HG02623 (cell line): ENCODE data around the gene KIAA0825.
"Not testable (repeated sequence)": the region's sequence is repeated elsewhere in the genome, so short reads cannot be mapped to it uniquely, and the experiment has no call there.

ENCODE experiments used
- ATAC-seq: cut with Tn5 transposase; IDR thresholded peaks from one replicate; pipeline ENCODE4 v1.9.1; 2021; ENCODE audit warnings: moderate library complexity; ENCODE audit not compliant: unreplicated experiment

Gene KIAA0825

GRCh38 chr5:94388773-94389514, 229.5 kb downstream of the KIAA0825 start:
- no peak for ATAC-seq

- ATAC-seq: no peak
Observed at GRCh38 chr5:94385767-94386166, 232.6 kb downstream of the KIAA0825 start.

GRCh38 chr5:94378062-94378461, 240.3 kb downstream of the KIAA0825 start:
- no peak for ATAC-seq

- ATAC-seq: no peak
Observed at GRCh38 chr5:94376672-94377345, 241.6 kb downstream of the KIAA0825 start.

GRCh38 chr5:94375801-94376200, 242.6 kb downstream of the KIAA0825 start:
- no peak for ATAC-seq

GRCh38 chr5:94374336-94374735, 244.1 kb downstream of the KIAA0825 start:
- ATAC-seq: no peak

GRCh38 chr5:94367900-94368299, 250.5 kb downstream of the KIAA0825 start:
- no peak for ATAC-seq

- no peak for ATAC-seq
Observed at GRCh38 chr5:94366811-94367210, 251.6 kb downstream of the KIAA0825 start.

- no peak for ATAC-seq
Observed at GRCh38 chr5:94362857-94363256, 255.5 kb downstream of the KIAA0825 start.

- no peak for ATAC-seq
Observed at GRCh38 chr5:94361832-94362796, 256.3 kb downstream of the KIAA0825 start.

GRCh38 chr5:94361161-94361560, 257.2 kb downstream of the KIAA0825 start:
- no peak for ATAC-seq

- ATAC-seq: no peak
Observed at GRCh38 chr5:94360382-94361130, 257.8 kb downstream of the KIAA0825 start.

- no peak for ATAC-seq
Observed at GRCh38 chr5:94359880-94360279, 258.5 kb downstream of the KIAA0825 start.

- ATAC-seq: no peak
Observed at GRCh38 chr5:94355811-94356210, 262.6 kb downstream of the KIAA0825 start.

GRCh38 chr5:94354837-94355485, 263.4 kb downstream of the KIAA0825 start:
- not testable (repeated sequence) for ATAC-seq

GRCh38 chr5:94353605-94354004, 264.8 kb downstream of the KIAA0825 start:
- no peak for ATAC-seq

- no peak for ATAC-seq
Observed at GRCh38 chr5:94347130-94347529, 271.3 kb downstream of the KIAA0825 start.

GRCh38 chr5:94345257-94345656, 273.1 kb downstream of the KIAA0825 start:
- ATAC-seq: no peak

GRCh38 chr5:94337617-94338016, 280.8 kb downstream of the KIAA0825 start:
- ATAC-seq: no peak

GRCh38 chr5:94335936-94336335, 282.5 kb downstream of the KIAA0825 start:
- no peak for ATAC-seq
